K562 (cell line): ENCODE results near the gene MERTK. TPM values are rescaled to one million over a fixed set of nuclear protein-coding genes. Genes with fewer than 3 reads are reported as not detected.
A peak's percentile ranks its signal among the peaks of the same experiment; 100 is the strongest.

ENCODE experiments used
- ASH1L ChIP-seq: fragments of 450-650 bp; IDR thresholded peaks from 2 replicates; pipeline ENCODE4 v1.6.1; 2018; ENCODE audit warnings: borderline replicate concordance, mild to moderate bottlenecking, low read depth; ENCODE audit not compliant: partially characterized antibody
- ATF7 ChIP-seq: fragments of 450-650 bp; IDR thresholded peaks from 2 replicates; pipeline ENCODE4 v1.7.1; 2014; ENCODE audit warnings: mild to moderate bottlenecking, moderate library complexity
- CBFB ChIP-seq: sonication (generic); formaldehyde crosslinking; IDR thresholded peaks from 2 replicates; pipeline ENCODE4 v1.4.0; 2020; ENCODE audit warnings: mild to moderate bottlenecking, missing genetic modification reagents
- CREBBP ChIP-seq: IDR thresholded peaks from one replicate; pipeline ENCODE4 v1.6.1; 2012; ENCODE audit warnings: low read depth, mild to moderate bottlenecking, control low read depth, inconsistent platforms, low read length
- CTBP1 ChIP-seq: fragments of 450-650 bp; IDR thresholded peaks from 2 replicates; pipeline ENCODE4 v1.6.1; 2016; ENCODE audit warnings: borderline replicate concordance
- HNRNPUL1 ChIP-seq: fragments of 200-400 bp; formaldehyde crosslinking; IDR thresholded peaks from 2 replicates; pipeline ENCODE4 v1.6.1; 2017; ENCODE audit warnings: low read length
- LCOR ChIP-seq: sonication (generic); formaldehyde crosslinking; IDR thresholded peaks from 2 replicates; pipeline ENCODE4 v1.8.0; 2022; ENCODE audit warnings: mild to moderate bottlenecking, missing genetic modification reagents
- LEF1 ChIP-seq: fragments of 450-650 bp; IDR thresholded peaks from 2 replicates; pipeline ENCODE4 v1.6.1; 2016; ENCODE audit warnings: mild to moderate bottlenecking
- MEF2A ChIP-seq: IDR thresholded peaks from 2 replicates; pipeline ENCODE4 v1.6.1; 2011; ENCODE audit warnings: low read depth, mild to moderate bottlenecking, low read length, moderate library complexity; ENCODE audit not compliant: control insufficient read depth
- MEF2D ChIP-seq: conservative IDR thresholded peaks from 2 replicates; pipeline ENCODE4 v1.6.1; 2016; ENCODE audit warnings: low read depth, missing genetic modification characterization, missing compliant biosample characterization
- MEIS2 ChIP-seq: fragments of 450-650 bp; IDR thresholded peaks from 2 replicates; pipeline ENCODE4 v1.6.1; 2014; ENCODE audit warnings: mild to moderate bottlenecking; ENCODE audit not compliant: partially characterized antibody
- MTA1 ChIP-seq: fragments of 450-650 bp; IDR thresholded peaks from 2 replicates; pipeline ENCODE4 v1.6.1; 2017; ENCODE audit warnings: borderline replicate concordance
- MTA2 ChIP-seq: fragments of 450-650 bp; IDR thresholded peaks from 2 replicates; pipeline ENCODE4 v1.6.1; 2016; ENCODE audit warnings: low read depth
- OTX1 ChIP-seq: fragments of 450-650 bp; formaldehyde crosslinking; IDR thresholded peaks from 2 replicates; pipeline ENCODE4 v1.4.0; 2022; ENCODE audit warnings: mild to moderate bottlenecking
- PCBP2 ChIP-seq: fragments of 200-400 bp; formaldehyde crosslinking; IDR thresholded peaks from 2 replicates; pipeline ENCODE4 v1.6.1; 2018; ENCODE audit warnings: low read length, low read depth, mild to moderate bottlenecking, moderate library complexity; ENCODE audit not compliant: poor library complexity, severe bottlenecking
- PTRF ChIP-seq: fragments of 450-650 bp; IDR thresholded peaks from 2 replicates; pipeline ENCODE4 v1.6.1; 2016; ENCODE audit warnings: mild to moderate bottlenecking, missing genetic modification characterization, missing compliant biosample characterization
- RBFOX2 ChIP-seq: fragments of 200-400 bp; formaldehyde crosslinking; IDR thresholded peaks from 2 replicates; pipeline ENCODE4 v1.6.1; 2017; ENCODE audit warnings: low read depth, mild to moderate bottlenecking, low read length, moderate library complexity
- SMAD2 ChIP-seq: fragments of 150-350 bp; IDR thresholded peaks from 2 replicates; pipeline ENCODE4 v1.6.1; 2014; ENCODE audit warnings: low read depth, mild to moderate bottlenecking, low read length
- TCF7 ChIP-seq: sonication (generic); IDR thresholded peaks from 2 replicates; pipeline ENCODE4 v1.6.1; 2016; ENCODE audit warnings: antibody characterized with exemption, borderline replicate concordance
- TCFL5 ChIP-seq: fragments of 250-450 bp; sonication (Bioruptor Pico); conservative IDR thresholded peaks from 2 replicates; pipeline ENCODE4 v1.6.1; 2021; ENCODE audit warnings: mild to moderate bottlenecking, moderate library complexity, matching md5 sums
- USF1 ChIP-seq: sonication (generic); formaldehyde crosslinking; IDR thresholded peaks from 2 replicates; pipeline ENCODE4 v1.9.0; 2022; ENCODE audit warnings: mild to moderate bottlenecking, missing genetic modification reagents
- YY1 ChIP-seq, 3 experiments: IDR thresholded peaks; 2 replicates each; pipeline ENCODE4 v1.6.1; 2011; ENCODE audit warnings: low read length in 2 of 3, mild to moderate bottlenecking in 2 of 3, moderate library complexity in 2 of 3, borderline replicate concordance in 1 of 3, control low read depth in 1 of 3, low read depth in 1 of 3; ENCODE audit not compliant: insufficient read depth in 3 of 3, insufficient replicate concordance in 2 of 3, control insufficient read depth in 1 of 3, insufficient read length in 1 of 3; ENCODE audit errors: extremely low read depth in 1 of 3
- ZNF175 ChIP-seq: fragments of 200-800 bp; sonication (Bioruptor generic); IDR thresholded peaks from 2 replicates; pipeline ENCODE4 v1.6.1; 2016; ENCODE audit warnings: low read depth, mild to moderate bottlenecking, missing genetic modification characterization, missing compliant biosample characterization
- polyA plus RNA-seq, 8 experiments: library from polyadenylated mRNA; depleted of rRNA in 4 of 8; stranded (reverse) in 5 of 8; unstranded in 3 of 8; fragments of >200 nt; fragmentation: Nextera tagmentation in 2 of 8; fragmentation: Illumina TruSeq in 1 of 8; extraction: Ambion mirVana in 2 of 8; extraction: Trizol in 1 of 8; gene quantifications; 2 replicates each; pipeline versions ENCODE4 v1.2.1 to v1.2.3, GENCODE V29; 2011 to 2014; ENCODE audit warnings: inconsistent platforms in 1 of 8, missing spikeins in 1 of 8
- total RNA-seq, 7 experiments: library from RNA; depleted of rRNA in 6 of 7; stranded (reverse); fragments of >200 nt in 6 of 7; fragmentation: Illumina TruSeq in 2 of 7; extraction: Trizol in 2 of 7; gene quantifications; 2 replicates each; pipeline versions ENCODE4 v1.2.1 to v1.2.3, GENCODE V29; 2011 to 2021; ENCODE audit warnings: low replicate concordance in 1 of 7
- TF ChIP-seq, protein P1 (sequence below): fragments of 450-650 bp; IDR thresholded peaks from 2 replicates; pipeline ENCODE4 v1.6.1; 2017; ENCODE audit warnings: antibody characterized with exemption
- TF ChIP-seq, protein P2 (sequence below): sonication (generic); IDR thresholded peaks from 2 replicates; pipeline ENCODE4 v1.6.1; 2016
- TF ChIP-seq, protein P3 (sequence below): fragments of 250-450 bp; sonication (Bioruptor Pico); IDR thresholded peaks from 2 replicates; pipeline ENCODE4 v1.9.0; 2021; ENCODE audit warnings: mild to moderate bottlenecking

The MERTK gene
- total and polyA plus RNA-seq, 9 of the 15 experiments (the other 6 are each of a cell fraction or from before 2014, with no cell fraction given), result 0.23 to 1.6 (median 0.74) TPM

- TF ChIP-seq MEF2A, result no peak
- TF ChIP-seq YY1 (IDR thresholded peaks at IDR 0.05; ENCODE audit: borderline replicate concordance in 1 of 3, control insufficient read depth in 1 of 3, extremely low read depth in 1 of 3, insufficient read depth in 3 of 3, insufficient read length in 1 of 3, insufficient replicate concordance in 2 of 3, low read depth in 1 of 3, low read length in 2 of 3), result no peak
- no peak for TF ChIP-seq LCOR
- no peak for TF ChIP-seq SMAD2
- peak; percentile 97 for TF ChIP-seq CTBP1
- no peak for TF ChIP-seq TCFL5 (CRISPR knock-in tag)
- no peak for TF ChIP-seq OTX1 (CRISPR knock-in tag)
- no peak for TF ChIP-seq ZNF175
- no peak for TF ChIP-seq PTRF
- no peak for TF ChIP-seq CBFB (CRISPR knock-in tag)
- TF ChIP-seq CREBBP, result no peak
- TF ChIP-seq USF1, result no peak
- no peak for TF ChIP-seq RBFOX2
- TF ChIP-seq MEIS2, result peak; percentile 45
- peak; percentile 76; the same call in 1 of the 2 replicates for TF ChIP-seq MTA1
- TF ChIP-seq MEF2D, result no peak
- TF ChIP-seq ASH1L, result no peak
- TF ChIP-seq, protein P1, sequence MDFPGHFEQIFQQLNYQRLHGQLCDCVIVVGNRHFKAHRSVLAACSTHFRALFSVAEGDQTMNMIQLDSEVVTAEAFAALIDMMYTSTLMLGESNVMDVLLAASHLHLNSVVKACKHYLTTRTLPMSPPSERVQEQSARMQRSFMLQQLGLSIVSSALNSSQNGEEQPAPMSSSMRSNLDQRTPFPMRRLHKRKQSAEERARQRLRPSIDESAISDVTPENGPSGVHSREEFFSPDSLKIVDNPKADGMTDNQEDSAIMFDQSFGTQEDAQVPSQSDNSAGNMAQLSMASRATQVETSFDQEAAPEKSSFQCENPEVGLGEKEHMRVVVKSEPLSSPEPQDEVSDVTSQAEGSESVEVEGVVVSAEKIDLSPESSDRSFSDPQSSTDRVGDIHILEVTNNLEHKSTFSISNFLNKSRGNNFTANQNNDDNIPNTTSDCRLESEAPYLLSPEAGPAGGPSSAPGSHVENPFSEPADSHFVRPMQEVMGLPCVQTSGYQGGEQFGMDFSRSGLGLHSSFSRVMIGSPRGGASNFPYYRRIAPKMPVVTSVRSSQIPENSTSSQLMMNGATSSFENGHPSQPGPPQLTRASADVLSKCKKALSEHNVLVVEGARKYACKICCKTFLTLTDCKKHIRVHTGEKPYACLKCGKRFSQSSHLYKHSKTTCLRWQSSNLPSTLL, result no peak
- TF ChIP-seq, protein P2, sequence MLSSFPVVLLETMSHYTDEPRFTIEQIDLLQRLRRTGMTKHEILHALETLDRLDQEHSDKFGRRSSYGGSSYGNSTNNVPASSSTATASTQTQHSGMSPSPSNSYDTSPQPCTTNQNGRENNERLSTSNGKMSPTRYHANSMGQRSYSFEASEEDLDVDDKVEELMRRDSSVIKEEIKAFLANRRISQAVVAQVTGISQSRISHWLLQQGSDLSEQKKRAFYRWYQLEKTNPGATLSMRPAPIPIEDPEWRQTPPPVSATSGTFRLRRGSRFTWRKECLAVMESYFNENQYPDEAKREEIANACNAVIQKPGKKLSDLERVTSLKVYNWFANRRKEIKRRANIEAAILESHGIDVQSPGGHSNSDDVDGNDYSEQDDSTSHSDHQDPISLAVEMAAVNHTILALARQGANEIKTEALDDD, result no peak
- no peak for TF ChIP-seq PCBP2
- no peak for TF ChIP-seq TCF7
- peak; percentile 95 for TF ChIP-seq ATF7
- no peak for TF ChIP-seq HNRNPUL1
- TF ChIP-seq, protein P3, sequence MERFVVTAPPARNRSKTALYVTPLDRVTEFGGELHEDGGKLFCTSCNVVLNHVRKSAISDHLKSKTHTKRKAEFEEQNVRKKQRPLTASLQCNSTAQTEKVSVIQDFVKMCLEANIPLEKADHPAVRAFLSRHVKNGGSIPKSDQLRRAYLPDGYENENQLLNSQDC (CRISPR knock-in tag), result no peak
- TF ChIP-seq MTA2, result no peak
- peak; percentile 77 for TF ChIP-seq LEF1
Measured at GRCh38 chr2:112021781-112022231, 123.4 kb downstream of the MERTK start (continued).
